GM12878 (cell line): ENCODE measurements around the gene MSMB. TPM values are rescaled to one million over a fixed set of nuclear protein-coding genes. Genes with fewer than 3 reads are reported as not detected.

ENCODE experiments used
- BCL11A ChIP-seq: IDR thresholded peaks from 2 replicates; pipeline ENCODE4 v1.6.1; 2011; ENCODE audit warnings: low read depth, low read length
- CBX5 ChIP-seq: sonication (generic); IDR thresholded peaks from 2 replicates; pipeline ENCODE4 v1.6.1; 2016; ENCODE audit warnings: low read depth, moderate library complexity, mild to moderate bottlenecking, inconsistent platforms
- CEBPB ChIP-seq, 2 experiments: fragments of 150-350 bp in 1 of 2; IDR thresholded peaks; 2 replicates each; pipeline ENCODE4 v1.6.1; 2012 to 2014; ENCODE audit warnings: low read depth in 2 of 2, low read length in 2 of 2, borderline replicate concordance in 1 of 2, inconsistent platforms in 1 of 2
- CHD4 ChIP-seq: fragments of 200-600 bp; sonication (generic); IDR thresholded peaks from 2 replicates; pipeline ENCODE4 v1.6.1; 2016; ENCODE audit warnings: mild to moderate bottlenecking
- ETV6 ChIP-seq, 2 experiments: fragments of 450-650 bp in 1 of 2; IDR thresholded peaks in 1 of 2; conservative IDR thresholded peaks in 1 of 2; 2 replicates each; pipeline ENCODE4 v1.6.1; 2014; ENCODE audit warnings: antibody characterized with exemption in 1 of 2, borderline replicate concordance in 1 of 2, low read depth in 1 of 2, mild to moderate bottlenecking in 1 of 2, moderate library complexity in 1 of 2
- NFYB ChIP-seq: IDR thresholded peaks from 2 replicates; pipeline ENCODE4 v1.6.1; 2011; ENCODE audit warnings: low read depth, mild to moderate bottlenecking, low read length, improper control_type of control experiment, moderate library complexity; ENCODE audit not compliant: insufficient read depth
- NR2C1 ChIP-seq: fragments of 450-650 bp; IDR thresholded peaks from 2 replicates; pipeline ENCODE4 v1.6.1; 2017; ENCODE audit warnings: antibody characterized with exemption, mild to moderate bottlenecking, moderate library complexity
- SMARCA5 ChIP-seq: fragments of 450-650 bp; IDR thresholded peaks from 2 replicates; pipeline ENCODE4 v1.6.1; 2017; ENCODE audit warnings: mild to moderate bottlenecking
- SMC3 ChIP-seq: IDR thresholded peaks from 2 replicates; pipeline ENCODE4 v1.6.1; 2011; ENCODE audit warnings: low read length, improper control_type of control experiment, borderline replicate concordance
- TBL1XR1 ChIP-seq: IDR thresholded peaks from 2 replicates; pipeline ENCODE4 v1.6.1; 2012; ENCODE audit warnings: low read depth, low read length, improper control_type of control experiment
- TCF3 ChIP-seq: IDR thresholded peaks from 2 replicates; pipeline ENCODE4 v1.6.1; 2012; ENCODE audit warnings: low read depth, mild to moderate bottlenecking, low read length, borderline replicate concordance; ENCODE audit not compliant: insufficient read depth
- ZNF207 ChIP-seq: fragments of 450-650 bp; IDR thresholded peaks from 2 replicates; pipeline ENCODE4 v1.6.1; 2014; ENCODE audit warnings: antibody characterized with exemption, mild to moderate bottlenecking, borderline replicate concordance
- polyA plus RNA-seq, 11 experiments: library from polyadenylated mRNA; depleted of rRNA in 4 of 11; unstranded in 6 of 11; stranded (reverse) in 5 of 11; fragments of >200 nt; fragmentation: Nextera tagmentation in 4 of 11; fragmentation: Illumina TruSeq in 1 of 11; extraction: Ambion mirVana in 4 of 11; extraction: Trizol in 1 of 11; gene quantifications; 1 replicate in 1 of 11; 2 replicates in 10 of 11; pipeline versions ENCODE4 v1.2.1 to v1.2.3, GENCODE V29; 2011 to 2016; ENCODE audit warnings: inconsistent platforms in 2 of 11, missing spikeins in 2 of 11, low read depth in 1 of 11
- total RNA-seq, 4 experiments: library from RNA; depleted of rRNA in 3 of 4; stranded (reverse); fragments of >200 nt in 3 of 4; fragmentation: Illumina TruSeq in 1 of 4; extraction: Trizol in 1 of 4; gene quantifications; 2 replicates each; pipeline versions ENCODE4 v1.2.1 to v1.2.3, GENCODE V29; 2013 to 2021
- TF ChIP-seq, protein P1 (sequence below): IDR thresholded peaks from 2 replicates; pipeline ENCODE4 v1.6.1; 2011; ENCODE audit warnings: borderline replicate concordance, low read depth, mild to moderate bottlenecking, moderate library complexity, low read length; ENCODE audit not compliant: insufficient read depth, poor library complexity, severe bottlenecking
- TF ChIP-seq, protein P2 (sequence below): fragments of 450-650 bp; IDR thresholded peaks from 2 replicates; pipeline ENCODE4 v1.6.1; 2017; ENCODE audit warnings: mild to moderate bottlenecking, moderate library complexity

MSMB gene
- total and polyA plus RNA-seq, 10 of the 15 experiments (the other 5 are each of a cell fraction or from before 2014, with no cell fraction given) = not detected

- TF ChIP-seq NFYB (no peak), NR2C1 (no peak), TBL1XR1 (no peak), CEBPB (IDR thresholded peaks at IDR 0.05; ENCODE audit: borderline replicate concordance in 1 of 2, low read depth in 2 of 2, low read length in 2 of 2) (no peak), BCL11A (no peak), SMC3 (no peak), TCF3 (no peak), CHD4 (no peak), ZNF207 (no peak), SMARCA5 (no peak), CBX5 (no peak), ETV6 (conservative IDR thresholded peaks at IDR 0.05 in 1 of 2, IDR thresholded peaks at IDR 0.05 in 1 of 2; ENCODE audit: borderline replicate concordance in 1 of 2, low read depth in 1 of 2) (no peak)
- TF ChIP-seq, protein P1, sequence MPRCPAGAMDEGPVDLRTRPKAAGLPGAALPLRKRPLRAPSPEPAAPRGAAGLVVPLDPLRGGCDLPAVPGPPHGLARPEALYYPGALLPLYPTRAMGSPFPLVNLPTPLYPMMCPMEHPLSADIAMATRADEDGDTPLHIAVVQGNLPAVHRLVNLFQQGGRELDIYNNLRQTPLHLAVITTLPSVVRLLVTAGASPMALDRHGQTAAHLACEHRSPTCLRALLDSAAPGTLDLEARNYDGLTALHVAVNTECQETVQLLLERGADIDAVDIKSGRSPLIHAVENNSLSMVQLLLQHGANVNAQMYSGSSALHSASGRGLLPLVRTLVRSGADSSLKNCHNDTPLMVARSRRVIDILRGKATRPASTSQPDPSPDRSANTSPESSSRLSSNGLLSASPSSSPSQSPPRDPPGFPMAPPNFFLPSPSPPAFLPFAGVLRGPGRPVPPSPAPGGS = no peak
- TF ChIP-seq, protein P2, sequence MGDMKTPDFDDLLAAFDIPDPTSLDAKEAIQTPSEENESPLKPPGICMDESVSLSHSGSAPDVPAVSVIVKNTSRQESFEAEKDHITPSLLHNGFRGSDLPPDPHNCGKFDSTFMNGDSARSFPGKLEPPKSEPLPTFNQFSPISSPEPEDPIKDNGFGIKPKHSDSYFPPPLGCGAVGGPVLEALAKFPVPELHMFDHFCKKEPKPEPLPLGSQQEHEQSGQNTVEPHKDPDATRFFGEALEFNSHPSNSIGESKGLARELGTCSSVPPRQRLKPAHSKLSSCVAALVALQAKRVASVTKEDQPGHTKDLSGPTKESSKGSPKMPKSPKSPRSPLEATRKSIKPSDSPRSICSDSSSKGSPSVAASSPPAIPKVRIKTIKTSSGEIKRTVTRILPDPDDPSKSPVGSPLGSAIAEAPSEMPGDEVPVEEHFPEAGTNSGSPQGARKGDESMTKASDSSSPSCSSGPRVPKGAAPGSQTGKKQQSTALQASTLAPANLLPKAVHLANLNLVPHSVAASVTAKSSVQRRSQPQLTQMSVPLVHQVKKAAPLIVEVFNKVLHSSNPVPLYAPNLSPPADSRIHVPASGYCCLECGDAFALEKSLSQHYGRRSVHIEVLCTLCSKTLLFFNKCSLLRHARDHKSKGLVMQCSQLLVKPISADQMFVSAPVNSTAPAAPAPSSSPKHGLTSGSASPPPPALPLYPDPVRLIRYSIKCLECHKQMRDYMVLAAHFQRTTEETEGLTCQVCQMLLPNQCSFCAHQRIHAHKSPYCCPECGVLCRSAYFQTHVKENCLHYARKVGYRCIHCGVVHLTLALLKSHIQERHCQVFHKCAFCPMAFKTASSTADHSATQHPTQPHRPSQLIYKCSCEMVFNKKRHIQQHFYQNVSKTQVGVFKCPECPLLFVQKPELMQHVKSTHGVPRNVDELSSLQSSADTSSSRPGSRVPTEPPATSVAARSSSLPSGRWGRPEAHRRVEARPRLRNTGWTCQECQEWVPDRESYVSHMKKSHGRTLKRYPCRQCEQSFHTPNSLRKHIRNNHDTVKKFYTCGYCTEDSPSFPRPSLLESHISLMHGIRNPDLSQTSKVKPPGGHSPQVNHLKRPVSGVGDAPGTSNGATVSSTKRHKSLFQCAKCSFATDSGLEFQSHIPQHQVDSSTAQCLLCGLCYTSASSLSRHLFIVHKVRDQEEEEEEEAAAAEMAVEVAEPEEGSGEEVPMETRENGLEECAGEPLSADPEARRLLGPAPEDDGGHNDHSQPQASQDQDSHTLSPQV = no peak
Measured at GRCh38 chr10:46073564-46073963, 27.5 kb upstream of the MSMB start (continued).
